Stimulated activated CD8-positive, alpha-beta memory T cell treated with anti-CD3 and anti-CD28 coated beads, Interleukin-4, amount 100 ng/mL, for 4 hours (primary cell): Measurements from ENCODE around the gene C16orf46.
"Not testable (repeated sequence)": the region's sequence is repeated elsewhere in the genome, so short reads cannot be mapped to it uniquely, and the experiment has no call there.

Experiments used
- DNase-seq, 2 donors: peaks; one replicate each; pipeline ENCODE4 v3.0.0-alpha.2; 2020; ENCODE audit warnings: low read depth in 2 of 2, low spot score in 1 of 2

The C16orf46 gene, protein sequence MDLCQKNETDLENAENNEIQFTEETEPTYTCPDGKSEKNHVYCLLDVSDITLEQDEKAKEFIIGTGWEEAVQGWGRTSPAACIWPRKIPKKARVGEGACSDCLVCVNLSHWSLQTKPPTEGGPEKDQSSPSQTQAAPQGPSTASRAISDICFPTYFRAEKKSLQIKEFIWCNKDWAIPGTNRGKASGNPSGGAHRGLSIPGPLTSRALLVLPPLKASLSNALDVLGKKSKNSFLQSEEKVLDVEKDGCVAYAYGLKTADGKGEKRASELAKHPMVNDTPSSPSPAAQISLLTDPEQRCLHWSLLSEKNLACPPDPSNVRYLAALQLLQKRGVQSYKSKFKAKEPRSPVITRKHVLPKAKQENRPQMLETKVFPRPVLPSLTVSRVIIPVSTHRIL

GRCh38 chr16:81077076-81077940 is at the start of gene C16orf46:
Gene C16orf46, minus strand, starts transcription at chr16:81077238. Its CDS starts 13,283 bp downstream, at chr16:81063955.
- DNase-seq = peak; percentile 93 to 96

DNA sequence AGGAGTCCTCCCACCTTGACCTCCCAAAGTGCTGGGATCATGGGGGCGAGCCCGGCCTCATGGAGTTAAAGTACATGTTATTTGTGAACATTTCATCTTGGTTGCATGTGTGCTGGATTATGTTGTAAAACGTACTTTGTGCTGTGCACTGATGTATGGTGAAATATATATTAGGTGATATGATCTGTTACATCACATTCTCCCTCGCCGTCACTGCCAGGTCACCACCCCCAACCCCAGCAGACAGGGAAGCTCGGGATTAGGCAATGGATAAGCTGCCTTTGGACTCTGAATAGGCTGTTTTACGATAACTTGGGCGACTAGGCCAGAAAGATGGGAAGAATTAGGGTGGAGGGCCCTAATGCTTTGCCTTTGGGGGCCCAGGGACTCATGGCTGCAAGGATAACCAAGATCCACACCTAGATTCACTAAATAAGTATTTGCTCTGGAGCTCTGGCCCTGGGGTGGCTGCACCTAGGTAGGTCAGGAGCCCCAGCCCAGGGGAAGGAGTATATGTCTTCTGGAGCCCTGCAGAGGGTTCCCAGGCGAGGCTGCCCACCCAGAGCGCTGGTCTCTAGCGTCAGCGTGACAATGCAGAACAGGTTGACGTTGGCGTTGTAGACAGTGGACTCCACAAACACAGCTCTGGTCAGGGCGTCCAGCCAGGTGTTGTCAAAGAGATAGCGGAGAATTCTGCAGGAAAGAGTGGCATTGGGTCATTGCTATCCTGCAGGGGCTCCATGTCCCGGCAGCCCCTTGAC is 46.2 kb upstream of the C16orf46 start:
- DNase-seq = no peak

GRCh38 chr16:81121474-81121990 is 44.5 kb upstream of the C16orf46 start:
- no peak for DNase-seq

DNA sequence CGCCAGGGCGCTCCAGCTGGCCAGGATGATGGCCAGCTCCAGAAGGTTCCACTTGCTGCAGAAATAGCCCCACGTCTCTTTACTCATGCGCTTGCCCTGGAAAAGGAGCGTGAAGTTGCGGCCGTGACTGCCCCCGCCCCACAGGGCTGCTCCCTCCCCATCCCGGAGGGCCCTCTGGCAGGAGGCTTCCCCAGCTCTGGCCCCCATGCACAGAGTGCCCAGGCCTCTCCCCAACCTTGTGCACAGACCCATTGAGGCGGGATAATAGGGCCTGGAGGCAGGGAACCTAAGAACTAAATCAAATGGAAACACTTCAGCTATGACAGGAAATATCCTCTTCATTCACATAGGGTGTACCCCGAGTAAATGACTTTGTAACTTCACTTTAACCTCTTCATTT is 40.4 kb upstream of the C16orf46 start:
- DNase-seq = no peak

DNA sequence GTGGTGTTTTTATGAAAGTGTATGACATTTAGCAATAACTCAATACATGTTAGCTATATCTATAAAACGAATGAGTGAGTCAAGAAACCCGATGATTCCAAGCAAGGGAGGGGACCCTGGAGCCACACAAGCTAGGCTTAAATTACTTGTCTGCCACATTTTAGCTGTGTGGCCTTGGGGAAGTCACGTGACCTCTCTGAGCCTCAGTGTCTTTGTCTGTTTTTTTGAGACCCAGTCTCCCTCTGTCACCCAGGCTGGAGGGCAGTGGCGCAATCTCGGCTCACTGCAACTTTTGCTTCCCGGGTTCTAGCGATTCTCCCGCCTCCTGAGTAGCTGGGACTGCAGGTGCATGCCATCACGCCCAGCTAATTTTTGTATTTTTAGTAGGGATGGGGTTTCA is 39.2 kb upstream of the C16orf46 start:
- no peak for DNase-seq

DNA sequence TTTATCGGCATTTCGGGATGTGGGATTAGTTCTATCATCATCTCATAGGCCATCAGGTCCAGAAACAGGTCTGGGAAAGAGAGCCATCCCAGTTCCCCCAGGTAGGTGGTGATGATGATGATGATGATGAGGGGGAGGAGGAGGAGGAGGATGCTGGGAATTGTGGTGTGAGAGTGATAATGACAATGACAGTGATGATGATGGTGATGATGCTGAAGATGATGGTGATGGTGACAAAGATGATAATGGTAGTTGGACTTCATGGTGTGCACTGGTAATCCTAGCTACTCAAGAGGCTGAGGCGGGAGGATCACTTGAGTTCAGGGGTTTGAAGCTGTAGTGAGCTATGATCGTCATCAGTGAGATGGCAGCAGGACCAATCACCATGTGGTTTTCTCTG is 35.4 kb upstream of the C16orf46 start:
- DNase-seq = no peak

DNA sequence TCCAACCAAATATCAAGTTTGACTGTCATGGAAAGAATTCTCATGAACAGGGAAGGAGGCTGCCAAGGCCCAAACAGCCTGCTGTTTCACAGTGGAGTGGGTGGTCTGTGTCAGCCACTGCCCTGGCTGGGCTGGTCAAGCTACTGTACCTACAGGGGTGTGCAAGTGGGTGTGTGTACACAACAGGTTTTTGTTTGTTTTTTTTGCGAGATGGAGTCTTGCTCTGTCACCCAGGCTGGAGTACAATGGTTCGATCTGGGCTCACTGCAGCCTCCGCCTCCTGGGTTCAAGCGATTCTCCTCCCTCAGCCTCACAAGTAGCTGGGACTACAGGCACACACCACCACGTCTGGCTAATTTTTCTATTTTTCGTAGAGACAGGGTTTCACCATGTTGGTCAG is 32.2 kb upstream of the C16orf46 start:
- not testable (repeated sequence) for DNase-seq

- DNase-seq = no peak
Observed at GRCh38 chr16:81107511-81107910, 30.5 kb upstream of the C16orf46 start.

GRCh38 chr16:81106826-81107503 is 29.9 kb upstream of the C16orf46 start:
- DNase-seq = no peak

DNA sequence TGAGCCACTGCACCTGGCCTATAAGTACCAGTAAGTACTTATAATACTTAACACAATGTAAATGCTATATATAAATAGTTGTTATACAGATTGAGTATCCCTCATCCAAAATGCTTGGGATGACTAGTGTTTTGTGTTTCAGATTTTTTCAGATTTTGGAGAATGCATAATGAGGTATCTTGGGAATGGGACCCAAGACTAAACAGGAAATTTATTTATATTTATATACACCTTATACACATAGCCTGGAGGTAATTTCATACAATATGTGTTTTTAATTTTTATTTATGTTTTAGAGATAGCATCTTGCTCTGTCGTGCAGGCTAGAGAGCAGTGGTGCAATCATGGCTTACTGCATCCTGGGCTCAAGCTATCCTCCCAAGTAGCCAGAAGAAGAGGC is 28.9 kb upstream of the C16orf46 start:
- no peak for DNase-seq

DNA sequence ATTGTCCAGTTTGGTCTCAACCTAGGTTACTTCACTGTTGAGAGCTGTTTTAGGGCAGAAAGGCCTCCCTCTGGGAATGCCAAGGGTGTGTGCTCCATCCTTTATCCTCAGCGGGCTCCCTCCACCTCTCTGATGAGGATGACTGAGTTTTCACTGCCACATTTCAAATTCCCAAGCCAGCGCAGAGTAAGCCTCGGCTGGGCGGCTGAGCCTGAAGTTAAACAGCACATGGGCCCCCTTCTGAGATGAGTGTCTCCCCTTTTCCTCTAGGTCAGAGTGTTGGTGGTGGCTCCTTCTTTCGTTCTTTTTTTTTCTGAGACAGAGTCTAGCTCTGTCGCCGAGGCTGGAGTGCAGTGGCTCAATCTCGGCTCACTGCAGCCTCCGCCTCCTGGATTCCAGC is 24.7 kb upstream of the C16orf46 start:
- DNase-seq = no peak

GRCh38 chr16:81099958-81100357 is 22.9 kb upstream of the C16orf46 start:
- DNase-seq = no peak

DNA sequence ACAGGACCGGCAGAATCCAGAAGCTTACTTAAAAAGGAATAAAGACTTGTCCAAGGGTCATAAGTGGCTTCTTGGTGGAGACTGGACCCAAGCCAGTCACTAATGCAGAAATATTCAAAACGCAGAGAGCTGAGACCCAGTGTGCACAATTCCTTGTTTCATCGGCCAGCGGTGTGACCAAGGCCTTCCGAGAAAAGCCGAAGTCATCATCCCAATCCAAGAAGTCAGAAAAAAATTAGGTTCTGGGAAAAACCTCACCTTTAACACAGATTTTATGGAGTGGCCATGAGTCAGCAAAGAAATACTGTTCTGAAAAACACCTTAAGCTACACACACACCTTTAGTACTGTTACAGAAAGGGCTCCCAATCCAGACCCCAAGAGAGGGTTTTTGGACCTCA is 20.2 kb upstream of the C16orf46 start:
- no peak for DNase-seq

DNA sequence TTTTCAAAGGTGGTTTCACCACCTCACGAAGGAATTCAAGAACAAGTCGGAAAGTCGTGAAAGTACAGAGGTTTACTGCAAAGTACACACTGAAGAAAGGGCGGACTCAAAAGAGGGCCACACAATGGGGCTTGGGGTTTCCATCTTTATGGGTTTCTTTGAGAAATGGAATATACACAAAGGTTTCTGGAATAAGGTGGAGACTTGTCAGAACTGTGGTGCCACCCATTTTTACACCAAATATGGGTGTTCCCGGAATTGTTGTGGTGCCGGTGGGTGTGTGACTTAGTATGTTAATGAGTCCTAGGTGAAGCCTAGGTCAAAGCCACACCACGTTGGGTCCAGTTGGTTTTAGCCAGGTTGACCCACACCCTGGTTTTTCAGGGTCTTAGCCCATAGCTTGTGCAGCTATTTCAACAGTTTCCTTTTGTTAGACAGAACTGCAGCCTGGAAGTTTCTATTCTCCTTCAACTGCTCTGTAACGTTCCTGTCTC is 19.7 kb upstream of the C16orf46 start:
- DNase-seq = no peak

DNA sequence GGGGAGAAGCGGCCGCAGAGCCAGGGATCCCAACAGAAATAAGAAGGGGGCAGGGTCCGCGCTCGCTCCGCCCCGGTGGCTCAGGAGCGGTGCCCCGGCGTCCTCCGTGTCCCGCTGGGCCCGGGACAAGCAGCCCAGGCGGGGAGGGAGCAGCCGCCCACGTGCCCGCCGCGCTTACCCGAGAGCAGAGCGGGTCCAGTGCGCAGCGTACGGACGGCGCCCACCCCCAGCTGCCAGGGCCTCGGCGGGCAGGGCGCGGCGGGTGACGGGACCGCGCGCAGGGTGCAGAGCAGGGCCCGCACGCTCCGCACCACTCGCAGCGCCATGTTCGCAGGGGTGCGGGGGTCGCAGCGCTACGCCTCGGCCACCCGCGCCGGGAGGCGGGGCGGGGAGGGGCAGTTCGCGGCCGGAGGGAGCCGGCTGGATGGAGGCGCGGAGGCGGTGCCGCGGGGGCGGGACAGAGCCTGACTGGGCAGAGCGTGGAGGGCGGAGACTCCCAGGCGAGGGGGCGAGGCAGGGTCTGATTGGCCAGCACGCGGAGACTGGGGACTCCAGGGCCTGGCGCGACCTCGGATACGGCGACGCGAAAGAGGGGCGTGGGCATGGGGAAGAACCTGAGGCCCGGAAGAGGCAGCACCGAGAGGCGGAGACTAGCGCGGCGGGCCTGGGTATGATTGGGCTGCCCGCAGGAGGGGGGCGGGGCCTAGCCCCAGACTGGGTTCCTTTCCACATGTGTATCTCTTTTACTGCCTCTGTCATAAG is 19.1 kb upstream of the C16orf46 start, which contains the start of gene GCSH:
TSS of gene GCSH (minus strand) at position 443 of the 762 bp plus-strand sequence. CDS start at position 326, 117 bp downstream.
- peak; percentile 91 to 98 for DNase-seq

DNA sequence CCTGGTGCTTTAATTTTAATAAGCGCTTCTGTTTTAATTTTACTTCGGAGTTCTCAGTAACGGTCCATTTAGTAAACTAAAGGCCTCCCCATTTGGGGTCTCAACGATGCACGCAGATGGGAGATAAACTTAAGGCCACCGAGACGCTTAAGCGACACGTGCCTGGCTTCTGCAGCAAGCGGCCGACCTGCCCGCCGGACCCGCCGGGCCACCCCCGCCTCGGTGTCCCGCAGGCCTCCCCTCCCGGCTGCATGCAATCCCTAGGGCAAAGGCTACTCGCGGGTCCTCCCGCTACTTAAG is 18.6 kb upstream of the C16orf46 start:
- no peak for DNase-seq

GRCh38 chr16:81094771-81095251 is 17.8 kb upstream of the C16orf46 start:
- no peak for DNase-seq

DNA sequence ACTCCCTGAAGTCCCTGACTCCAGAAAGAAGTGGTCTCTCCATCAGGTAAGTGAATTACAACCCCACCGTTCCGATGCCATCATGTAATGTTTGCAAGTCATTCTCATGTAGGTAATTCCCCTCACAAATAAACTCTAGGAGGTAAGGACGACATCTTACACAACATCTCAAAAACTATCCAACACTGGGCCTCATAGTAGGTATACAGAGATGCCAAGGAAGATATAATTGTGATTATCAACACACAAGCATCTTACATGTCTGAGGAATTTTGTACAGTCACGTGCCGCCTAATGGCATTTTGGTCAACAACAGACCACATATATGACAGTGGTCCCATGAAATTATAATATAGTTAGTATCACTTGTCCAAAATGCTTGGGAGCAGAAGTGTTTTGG is 11.8 kb upstream of the C16orf46 start:
- no peak for DNase-seq

- no peak for DNase-seq
Observed at GRCh38 chr16:81081014-81081413, 4.0 kb upstream of the C16orf46 start.

- DNase-seq = no peak
Observed at GRCh38 chr16:81080233-81080632, 3.2 kb upstream of the C16orf46 start.
